GM12892 (cell line): ENCODE data around the gene EFS.

Source experiments
- DNase-seq: peaks from one replicate; pipeline ENCODE4 v3.0.0; 2011; ENCODE audit not compliant: insufficient read length
- FAIRE-seq: peaks from 2 replicates; lab custom pipeline; 2011; peaks lifted over from hg19 to GRCh38; lab: Jason Lieb, UNC
- POLR2A ChIP-seq: IDR thresholded peaks from 2 replicates; pipeline ENCODE4 v1.6.1; 2011; ENCODE audit warnings: low read depth, low read length, control low read depth
- POLR2AphosphoS5 ChIP-seq: IDR thresholded peaks from 2 replicates; pipeline ENCODE4 v1.6.1; 2011; ENCODE audit warnings: low read depth, low read length, control low read depth
- TAF1 ChIP-seq: IDR thresholded peaks from 2 replicates; pipeline ENCODE4 v1.6.1; 2011; ENCODE audit warnings: low read depth, mild to moderate bottlenecking, control low read depth, low read length, borderline replicate concordance

Gene EFS

DNA sequence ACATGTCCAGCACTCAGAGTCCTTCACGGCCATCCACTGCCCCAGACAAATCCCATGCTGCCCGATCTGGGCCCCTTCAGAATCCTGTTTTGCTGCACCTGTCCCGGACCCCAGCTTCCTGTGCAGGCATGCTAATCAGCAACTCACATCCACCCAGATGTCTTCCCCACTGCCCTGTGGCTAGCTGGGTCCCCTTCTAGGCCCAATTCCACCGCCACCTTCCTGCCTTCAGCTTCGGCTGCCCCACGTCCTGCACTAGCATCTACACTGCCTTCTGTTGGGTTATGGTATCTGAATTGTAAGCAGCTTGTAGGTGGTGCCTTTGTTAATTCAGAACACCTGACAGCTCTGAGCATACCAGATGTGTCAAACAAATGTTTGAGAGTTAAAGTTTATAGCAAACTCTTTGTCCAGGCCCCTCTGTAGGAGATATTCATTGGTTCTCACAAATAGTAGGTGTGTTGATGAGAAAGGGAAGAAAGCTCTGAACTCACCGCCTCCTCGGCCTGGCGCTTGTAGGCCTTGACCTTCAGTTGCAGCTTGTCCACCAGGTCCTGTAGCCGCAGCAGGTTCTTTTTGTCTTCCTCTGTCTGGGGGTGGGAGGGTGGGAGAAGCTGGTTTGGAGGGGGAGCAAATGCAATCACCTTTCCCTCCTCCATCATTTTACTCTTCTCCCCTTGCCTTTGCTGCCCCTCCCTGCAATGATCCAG is 17.9 kb upstream of the EFS start:
- FAIRE-seq (no peak), DNase-seq (no peak)
- TF ChIP-seq TAF1 (no peak), POLR2A (no peak), POLR2AphosphoS5 (no peak)

- DNase-seq (no peak), FAIRE-seq (no peak)
Observed at GRCh38 chr14:23382276-23382675, 17.3 kb upstream of the EFS start.

DNA sequence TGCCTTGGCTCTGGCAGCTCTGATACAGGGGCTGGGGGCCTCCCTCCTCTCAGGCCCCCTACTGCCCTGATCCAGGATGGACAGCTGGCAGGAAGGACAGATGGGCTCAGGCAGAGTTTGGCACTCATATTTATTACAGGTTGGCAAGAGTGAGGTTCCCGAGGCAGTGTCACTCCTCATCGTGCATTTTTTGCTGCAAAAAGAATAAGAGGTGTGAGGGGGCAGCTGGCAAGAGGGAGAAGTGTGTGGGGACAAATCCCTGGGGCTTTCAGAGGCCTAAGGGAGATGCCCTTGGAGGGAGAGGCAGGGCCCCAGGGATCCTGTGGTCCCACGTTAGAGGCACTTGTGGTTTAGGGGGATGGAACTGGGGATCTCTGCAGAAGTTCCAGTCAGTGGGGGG is 16.9 kb upstream of the EFS start:
- TF ChIP-seq TAF1 (no peak), POLR2AphosphoS5 (no peak), POLR2A (no peak)
- DNase-seq (no peak), FAIRE-seq (no peak)

More at GRCh38 chr14:23382276-23382675, 17.3 kb upstream of the EFS start:
- no peak for TF ChIP-seq POLR2AphosphoS5
- no peak for TF ChIP-seq POLR2A
- no peak for TF ChIP-seq TAF1

GRCh38 chr14:23380976-23381375 is 16.0 kb upstream of the EFS start:
- DNase-seq (no peak), FAIRE-seq (no peak)
- no peak for TF ChIP-seq TAF1
- no peak for TF ChIP-seq POLR2A
- TF ChIP-seq POLR2AphosphoS5: no peak

- FAIRE-seq (no peak), DNase-seq (no peak)
- no peak for TF ChIP-seq TAF1
- TF ChIP-seq POLR2A: no peak
- TF ChIP-seq POLR2AphosphoS5: no peak
Observed at GRCh38 chr14:23380197-23380914, 15.4 kb upstream of the EFS start.

DNA sequence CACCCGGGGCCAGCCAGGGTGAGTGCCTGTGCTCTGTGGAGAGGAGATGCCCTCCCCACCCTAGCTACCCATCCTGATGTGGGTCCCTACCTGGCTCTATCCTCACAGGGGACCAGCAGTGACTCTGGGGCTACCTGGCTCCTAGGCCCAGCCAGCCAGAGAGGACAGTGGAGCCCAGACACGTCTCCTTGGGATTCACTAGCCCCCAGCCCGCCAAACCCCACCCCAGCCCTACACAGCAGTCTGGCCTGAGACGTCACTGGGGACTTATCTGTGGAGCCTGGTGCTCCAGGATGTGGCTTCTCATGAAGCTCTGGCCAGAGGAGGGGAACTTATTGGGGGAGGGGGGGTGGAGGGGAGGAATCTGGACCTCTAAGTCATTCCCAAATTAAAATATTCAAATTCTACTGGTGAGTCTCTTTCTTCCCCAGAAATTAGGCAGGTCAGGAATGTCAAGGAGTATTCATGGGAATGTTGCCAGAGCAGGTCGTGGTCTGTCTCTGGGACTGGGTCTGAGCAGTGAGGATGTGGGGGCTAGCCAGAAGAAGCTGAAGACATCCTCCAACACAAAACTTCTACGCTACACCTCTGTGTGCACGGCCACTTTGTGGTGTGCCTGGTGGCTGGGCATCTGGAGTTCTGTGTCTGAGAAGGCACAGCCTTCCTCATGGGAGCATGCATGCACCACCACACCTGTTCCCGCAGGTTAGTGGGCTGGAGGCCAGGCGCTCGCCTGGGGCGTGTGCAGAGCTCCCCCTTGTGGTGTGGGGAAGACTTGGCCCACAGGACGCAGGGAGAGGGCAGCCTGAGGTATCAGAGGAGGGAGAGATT is 14.6 kb upstream of the EFS start:
- DNase-seq (peak; percentile 82), FAIRE-seq (peak; percentile 60)
- TF ChIP-seq POLR2AphosphoS5: no peak
- no peak for TF ChIP-seq TAF1
- TF ChIP-seq POLR2A: no peak

GRCh38 chr14:23378612-23379220 is 13.7 kb upstream of the EFS start:
- DNase-seq: no peak
- FAIRE-seq: no peak
- TF ChIP-seq TAF1 (no peak), POLR2AphosphoS5 (no peak), POLR2A (no peak)

GRCh38 chr14:23377573-23378563 is 12.9 kb upstream of the EFS start:
- TF ChIP-seq TAF1: no peak
- no peak for TF ChIP-seq POLR2AphosphoS5
- TF ChIP-seq POLR2A: no peak
- DNase-seq (no peak), FAIRE-seq (no peak)

DNA sequence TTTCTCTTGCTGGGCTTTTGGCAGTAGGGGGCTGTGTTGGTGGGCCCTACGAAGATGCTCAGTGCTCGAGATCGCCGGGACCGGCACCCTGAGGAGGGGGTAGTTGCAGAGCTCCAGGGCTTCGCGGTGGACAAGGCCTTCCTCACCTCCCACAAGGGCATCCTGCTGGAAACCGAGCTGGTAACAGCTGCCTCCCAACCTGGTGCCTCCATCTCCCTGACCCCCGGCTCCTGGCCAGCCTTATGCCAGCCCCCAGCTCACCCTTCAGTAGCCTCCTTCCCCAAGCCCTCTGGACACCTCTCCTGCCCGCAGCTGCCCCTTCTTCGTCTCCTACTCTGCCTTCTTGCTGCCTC is 12.2 kb upstream of the EFS start:
- DNase-seq: no peak
- no peak for TF ChIP-seq POLR2AphosphoS5
- TF ChIP-seq TAF1: no peak
- TF ChIP-seq POLR2A: no peak
- no peak for FAIRE-seq

- FAIRE-seq: no peak
Observed at GRCh38 chr14:23376482-23377197, 11.7 kb upstream of the EFS start, which contains the start of gene CMTM5. CMTM5 (plus strand) TSS chr14:23377046; CDS start chr14:23377252, 206 bp downstream.

More at GRCh38 chr14:23376482-23377197, 11.7 kb upstream of the EFS start, which contains the start of gene CMTM5:
- TF ChIP-seq POLR2A (no peak), POLR2AphosphoS5 (no peak), TAF1 (no peak)
- no peak for DNase-seq
